H9 (cell line): Measurements from ENCODE around the gene SPDL1. TPM values are rescaled to one million over a fixed set of nuclear protein-coding genes. Genes with fewer than 3 reads are reported as not detected.

Source experiments
- DNase-seq: peaks from one replicate; pipeline ENCODE4 v3.0.0-alpha.2; 2017
- H2AFZ ChIP-seq: one replicate; pipeline ENCODE4 v1.6.1; 2013; ENCODE audit warnings: mild to moderate bottlenecking, low read length, control low read depth, moderate library complexity
- H2AK5ac ChIP-seq: 2 replicates; pipeline ENCODE4 v1.6.1; 2013; ENCODE audit warnings: low read length, control low read depth, mixed read lengths; ENCODE audit not compliant: insufficient read length
- H2BK120ac ChIP-seq: one replicate; pipeline ENCODE4 v1.6.1; 2013; ENCODE audit warnings: low read depth, mild to moderate bottlenecking, low read length, control low read depth, inconsistent platforms; ENCODE audit not compliant: poor library complexity, severe bottlenecking
- H2BK12ac ChIP-seq: 2 replicates; pipeline ENCODE4 v1.6.1; 2013; ENCODE audit warnings: low read length, control low read depth, mixed read lengths, low read depth; ENCODE audit not compliant: insufficient read length
- H2BK15ac ChIP-seq: 2 replicates; pipeline ENCODE4 v1.6.1; 2013; ENCODE audit warnings: low read depth, low read length, control low read depth
- H2BK20ac ChIP-seq: one replicate; pipeline ENCODE4 v1.6.1; 2013; ENCODE audit warnings: low read depth, mild to moderate bottlenecking, low read length, control low read depth, inconsistent platforms; ENCODE audit not compliant: poor library complexity, severe bottlenecking
- H2BK5ac ChIP-seq: 2 replicates; pipeline ENCODE4 v1.6.1; 2013; ENCODE audit warnings: low read length, control low read depth, mixed read lengths; ENCODE audit not compliant: insufficient read length
- H3K14ac ChIP-seq: 2 replicates; pipeline ENCODE4 v1.6.1; 2013; ENCODE audit warnings: low read length, control low read depth; ENCODE audit not compliant: insufficient read depth
- H3K18ac ChIP-seq: 2 replicates; pipeline ENCODE4 v1.6.1; 2013; ENCODE audit warnings: low read depth, mild to moderate bottlenecking, mixed read lengths, low read length, control low read depth; ENCODE audit not compliant: insufficient read length
- H3K23ac ChIP-seq: 2 replicates; pipeline ENCODE4 v1.6.1; 2013; ENCODE audit warnings: low read length, control low read depth, mixed read lengths, low read depth; ENCODE audit not compliant: insufficient read length
- H3K23me2 ChIP-seq: 2 replicates; pipeline ENCODE4 v1.6.1; 2013; ENCODE audit warnings: low read depth, mild to moderate bottlenecking, mixed read lengths, low read length, control low read depth; ENCODE audit not compliant: insufficient read length, poor library complexity, severe bottlenecking
- H3K27ac ChIP-seq: 2 replicates; pipeline ENCODE4 v1.5.1; 2013; ENCODE audit warnings: low read length, control low read depth, mixed read lengths, low read depth; ENCODE audit not compliant: insufficient read length
- H3K27me3 ChIP-seq: 2 replicates; pipeline ENCODE4 v1.6.1; 2013; ENCODE audit warnings: low read length, control low read depth, inconsistent platforms; ENCODE audit not compliant: insufficient read depth
- H3K4ac ChIP-seq: 2 replicates; pipeline ENCODE4 v1.6.1; 2013; ENCODE audit warnings: low read depth, mild to moderate bottlenecking, control low read depth, inconsistent platforms, low read length, moderate library complexity
- H3K4me1 ChIP-seq: 2 replicates; pipeline ENCODE4 v1.6.1; 2013; ENCODE audit warnings: low read length, control low read depth, inconsistent platforms; ENCODE audit not compliant: insufficient read depth
- H3K4me2 ChIP-seq: 2 replicates; pipeline ENCODE4 v1.6.1; 2013; ENCODE audit warnings: low read length, control low read depth, mixed read lengths; ENCODE audit not compliant: insufficient read length, insufficient read depth
- H3K56ac ChIP-seq: 2 replicates; pipeline ENCODE4 v1.6.1; 2013; ENCODE audit warnings: low read depth, mild to moderate bottlenecking, mixed read lengths, low read length, control low read depth; ENCODE audit not compliant: insufficient read length
- H3K79me1 ChIP-seq: 2 replicates; pipeline ENCODE4 v1.6.1; 2013; ENCODE audit warnings: low read depth, mild to moderate bottlenecking, moderate library complexity, low read length, control low read depth, inconsistent platforms; ENCODE audit not compliant: insufficient read depth, poor library complexity, severe bottlenecking
- H3K79me2 ChIP-seq: 2 replicates; pipeline ENCODE4 v1.6.1; 2013; ENCODE audit warnings: low read length, control low read depth, inconsistent platforms; ENCODE audit not compliant: insufficient read depth
- H3K9ac ChIP-seq: 2 replicates; pipeline ENCODE4 v1.6.1; 2013; ENCODE audit warnings: low read length, control low read depth, mixed read lengths; ENCODE audit not compliant: insufficient read length; ENCODE audit errors: extremely low read depth
- H3K9me3 ChIP-seq: one replicate; pipeline ENCODE4 v1.6.1; 2013; ENCODE audit warnings: low read depth, low read length, inconsistent platforms; ENCODE audit not compliant: control insufficient read depth
- H3T11ph ChIP-seq: one replicate; pipeline ENCODE4 v1.6.1; 2013; ENCODE audit warnings: mild to moderate bottlenecking, low read length, control low read depth, inconsistent platforms
- H4K20me1 ChIP-seq: one replicate; pipeline ENCODE4 v1.6.1; 2013; ENCODE audit not compliant: control insufficient read depth, insufficient read length, insufficient read depth
- H4K5ac ChIP-seq: 2 replicates; pipeline ENCODE4 v1.6.1; 2013; ENCODE audit warnings: low read depth, mild to moderate bottlenecking, mixed read lengths, low read length, control low read depth; ENCODE audit not compliant: insufficient read length
- H4K8ac ChIP-seq: replicated peaks from 2 replicates; pipeline ENCODE4 v1.6.1; 2013; ENCODE audit warnings: low read length, control low read depth, mixed read lengths, low read depth; ENCODE audit not compliant: insufficient read length
- H4K91ac ChIP-seq: 2 replicates; pipeline ENCODE4 v1.6.1; 2013; ENCODE audit warnings: low read depth, mild to moderate bottlenecking, moderate library complexity, mixed read lengths, low read length, control low read depth; ENCODE audit not compliant: insufficient read length
- H3K27ac Mint-ChIP-seq, 3 experiments: 2 replicates in 2 of 3; 3 replicates in 1 of 3; pipeline ENCODE4 v1.8.0; 2020 to 2021; ENCODE audit warnings: mixed read lengths in 3 of 3, mild to moderate bottlenecking in 1 of 3, moderate library complexity in 1 of 3
- H3K27me3 Mint-ChIP-seq: 2 replicates; pipeline ENCODE4 v1.8.0; 2021; ENCODE audit warnings: low read depth, mild to moderate bottlenecking, moderate library complexity, mixed read lengths
- H3K36me3 Mint-ChIP-seq, 3 experiments: 2 replicates in 2 of 3; 3 replicates in 1 of 3; pipeline ENCODE4 v1.8.0; 2020 to 2021; ENCODE audit warnings: low read depth in 3 of 3, mixed read lengths in 3 of 3; ENCODE audit not compliant: insufficient read depth in 1 of 3
- H3K4me1 Mint-ChIP-seq, 2 experiments: 2 replicates each; pipeline ENCODE4 v1.8.0; 2020; ENCODE audit warnings: mixed read lengths in 2 of 2
- H3K4me3 Mint-ChIP-seq, 2 experiments: 2 replicates in 1 of 2; 3 replicates in 1 of 2; pipeline ENCODE4 v1.8.0; 2020 to 2021; ENCODE audit warnings: mild to moderate bottlenecking in 2 of 2, mixed read lengths in 2 of 2, moderate library complexity in 1 of 2
- H3K9me3 Mint-ChIP-seq, 2 experiments: 2 replicates in 1 of 2; 3 replicates in 1 of 2; pipeline ENCODE4 v1.8.0; 2020; ENCODE audit warnings: mild to moderate bottlenecking in 2 of 2, mixed read lengths in 2 of 2, moderate library complexity in 1 of 2
- CTCF ChIP-seq: fragments of 200-600 bp; sonication (generic); conservative IDR thresholded peaks from 3 replicates; pipeline ENCODE4 v1.8.0; 2021; ENCODE audit warnings: antibody characterized with exemption, mild to moderate bottlenecking
- WGBS: extraction: QIAGEN DNeasy Blood & Tissue Kit; methylation state at CpG from one replicate; pipeline ENCODE4 v1.1.7; 2013; ENCODE audit warnings: missing lambda C conversion rate, low lambda C conversion rate, mixed read lengths; ENCODE audit not compliant: insufficient read length; ENCODE audit errors: extremely low coverage; 5-methylcytosine and 5-hydroxymethylcytosine counted together
- total RNA-seq: library from RNA; stranded (reverse); gene quantifications from 2 replicates; pipeline ENCODE4 v1.2.1, GENCODE V29; 2021

The SPDL1 gene
- total RNA-seq, 1 experiment from 2014 or later = 49.4 TPM

- no peaks in the 10 kb centered on the region for H3K9me3 ChIP-seq
- Mint-ChIP-seq H3K9me3 (no peaks in the 10 kb centered on the region), H3K27me3 (no peaks in the 10 kb centered on the region), H3K36me3 (no peaks in the 10 kb centered on the region), H3K4me1 (peaks cover 10 to 18% of the 10 kb centered on the region in 2 experiments), H3K4me3 (no peak overlapping the region), H3K27ac (no peak overlapping the region)
- H2AK5ac ChIP-seq = no peak overlapping the region
- no peak overlapping the region for H4K91ac ChIP-seq
- no peak overlapping the region for H3K14ac ChIP-seq
- H4K20me1 ChIP-seq = no peaks in the 10 kb centered on the region
- H3K4me1 ChIP-seq = no peaks in the 10 kb centered on the region
- no CpG with 5 or more reads among the region's 7 CpGs for WGBS
- no peak overlapping the region for H2BK20ac ChIP-seq
- DNase-seq = no peak
- H3T11ph ChIP-seq = no peak overlapping the region
- no peak overlapping the region for H2BK120ac ChIP-seq
- H2BK5ac ChIP-seq = no peak overlapping the region
- no peaks in the 10 kb centered on the region for H3K27me3 ChIP-seq
- H3K4ac ChIP-seq = no peak overlapping the region
- no peak overlapping the region for H4K8ac ChIP-seq
- no peak overlapping the region for H3K4me2 ChIP-seq
- H3K23ac ChIP-seq = no peak overlapping the region
- H4K5ac ChIP-seq = no peak overlapping the region
- no peak overlapping the region for H2BK12ac ChIP-seq
- H3K27ac ChIP-seq = no peak overlapping the region
- H3K79me2 ChIP-seq = no peaks in the 10 kb centered on the region
- no peaks in the 10 kb centered on the region for H3K79me1 ChIP-seq
- no peak overlapping the region for H3K56ac ChIP-seq
- no peak for TF ChIP-seq CTCF
- no peak overlapping the region for H3K9ac ChIP-seq
- no peak overlapping the region for H2AFZ ChIP-seq
- H3K18ac ChIP-seq = no peak overlapping the region
- H2BK15ac ChIP-seq = no peak overlapping the region
- no peaks in the 10 kb centered on the region for H3K23me2 ChIP-seq
Measured at GRCh38 chr5:169649486-169649885, 65.9 kb downstream of the SPDL1 start.
